ENCODE data around the gene ROBO3.

DNA sequence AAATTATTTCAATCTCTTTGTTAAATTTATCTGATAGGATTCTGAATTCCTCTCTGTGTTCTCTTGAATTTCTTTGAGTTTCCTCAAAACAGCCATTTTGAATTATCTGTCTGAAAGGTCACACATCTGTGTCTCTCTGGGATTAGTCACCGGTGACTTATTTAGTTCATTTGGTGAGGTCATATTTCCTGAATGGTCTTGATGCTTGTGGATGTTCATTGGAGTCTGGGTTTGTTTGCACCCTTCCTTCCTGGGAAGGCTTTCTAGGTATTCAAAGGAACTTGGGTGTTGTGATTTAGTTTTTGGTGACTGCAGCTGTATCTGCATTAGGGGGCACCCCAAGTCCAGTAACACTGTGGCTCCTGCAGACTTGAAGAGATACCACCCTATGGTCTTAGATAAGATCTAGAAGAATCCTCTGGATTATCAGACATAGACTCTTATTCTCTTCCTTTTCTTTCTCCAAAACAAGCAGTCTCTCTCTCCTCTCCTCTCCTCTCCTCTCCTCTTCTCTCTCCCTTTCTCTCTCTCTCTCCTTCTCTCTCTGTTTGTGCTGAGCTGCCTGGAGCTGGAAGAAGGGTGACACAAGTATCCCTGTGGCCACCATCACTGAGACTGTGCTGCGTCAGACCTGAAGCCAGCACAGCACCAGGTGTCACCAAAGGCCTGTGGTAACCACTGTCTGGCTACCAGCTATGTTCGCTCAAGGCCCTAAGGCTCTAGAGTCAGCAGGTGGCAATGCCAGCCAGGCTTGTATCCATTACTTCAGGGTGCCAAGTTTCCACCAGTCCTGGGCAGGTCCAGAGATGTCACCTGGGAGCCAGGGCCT lies 50.5 kb downstream of the ROBO3 start:
- no peak for TF ChIP-seq EZH2 (IDR thresholded peaks at IDR 0.05; ENCODE audit: insufficient read depth, poor library complexity, severe bottlenecking)
- no peak for TF ChIP-seq EZH2phosphoT487 (IDR thresholded peaks at IDR 0.05; ENCODE audit: insufficient read depth, low read depth)

Data from GM23248 (cell line).